T-helper 17 cell (primary cell): ENCODE data around the gene TMEM253. TPM values are rescaled to one million over a fixed set of nuclear protein-coding genes. Genes with fewer than 3 reads are reported as not detected.

ENCODE experiments used
- ATAC-seq: fragments of 150-1000 bp; cut with Tn5 transposase; 2 replicates; pipeline ENCODE4 v1.10.0; 2021; ENCODE audit warnings: mild to moderate bottlenecking, moderate library complexity
- DNase-seq, 3 donors: peaks; one replicate each; pipeline versions ENCODE4 v3.0.0 to v3.0.0-alpha.2; 2020 to 2021
- H3K9me3 ChIP-seq: one replicate; pipeline ENCODE4 v1.7.0; 2013; ENCODE audit warnings: low read length, mild to moderate bottlenecking; ENCODE audit not compliant: control insufficient read depth, poor library complexity, severe bottlenecking
- H3K27ac Mint-ChIP-seq: one replicate; pipeline ENCODE4 v1.8.0; 2022; ENCODE audit warnings: mild to moderate bottlenecking, moderate library complexity, mixed read lengths
- H3K27me3 Mint-ChIP-seq: one replicate; pipeline ENCODE4 v1.8.0; 2022; ENCODE audit warnings: mixed read lengths
- H3K36me3 Mint-ChIP-seq: one replicate; pipeline ENCODE4 v1.8.0; 2022; ENCODE audit warnings: low read depth, mixed read lengths
- H3K4me1 Mint-ChIP-seq: one replicate; pipeline ENCODE4 v1.8.0; 2022; ENCODE audit warnings: mild to moderate bottlenecking, mixed read lengths
- H3K4me3 Mint-ChIP-seq: one replicate; pipeline ENCODE4 v1.8.0; 2022; ENCODE audit warnings: mild to moderate bottlenecking, moderate library complexity, mixed read lengths
- total RNA-seq, 4 donors: library from RNA in 2 of 4; stranded (reverse) in 2 of 4; gene quantifications; one replicate each; pipeline ENCODE4 v1.2.3 and lab custom pipeline; 2022 to 2026

TMEM253 gene
- total RNA-seq (1 to 10 TPM in 1 of 2 donors, not detected in 1; 1.3 TPM), total RNA-seq (lab: John Stamatoyannopoulos, UW) (0.23 to 2.0 reads per million in 2 donors)

- ATAC-seq, result no peak
- H3K4me3 Mint-ChIP-seq, result peak within 1 kb of the TSS; percentile 64
- DNase-seq, result no peak
- H3K27me3 Mint-ChIP-seq, result no peaks in the 10 kb centered on the region
- peak within 1 kb of the TSS; percentile 81 for H3K27ac Mint-ChIP-seq
- H3K36me3 Mint-ChIP-seq, result no peaks in the 10 kb centered on the region
- peaks cover 22% of the 10 kb centered on the region for H3K4me1 Mint-ChIP-seq
- H3K9me3 ChIP-seq, result no peaks in the 10 kb centered on the region
Observed at GRCh38 chr14:21100931-21101330, at the start of gene TMEM253. Gene TMEM253, plus strand, starts transcription at chr14:21101066. Its CDS starts 278 bp downstream, at chr14:21101344.

- H3K9me3 ChIP-seq, result no peaks in the 10 kb centered on the region
- ATAC-seq (no peak), DNase-seq (no peak)
- peaks cover 13% of the 10 kb centered on the region for H3K4me1 Mint-ChIP-seq
- peaks cover 34% of the 10 kb centered on the region for H3K27me3 Mint-ChIP-seq
- H3K36me3 Mint-ChIP-seq, result peaks cover 2% of the 10 kb centered on the region
- H3K4me3 Mint-ChIP-seq, result no peak overlapping the region
- H3K27ac Mint-ChIP-seq, result peak overlapping the region; percentile 77
Observed at GRCh38 chr14:21053184-21054122, 47.4 kb upstream of the TMEM253 start.

- peaks cover 2% of the 10 kb centered on the region for H3K36me3 Mint-ChIP-seq
- peaks cover 13% of the 10 kb centered on the region for H3K4me1 Mint-ChIP-seq
- no peaks in the 10 kb centered on the region for H3K9me3 ChIP-seq
- H3K4me3 Mint-ChIP-seq, result no peak overlapping the region
- DNase-seq (no peak), ATAC-seq (no peak)
- no peak overlapping the region for H3K27ac Mint-ChIP-seq
- H3K27me3 Mint-ChIP-seq, result peaks cover 35% of the 10 kb centered on the region
Observed at GRCh38 chr14:21054123-21054767, 46.6 kb upstream of the TMEM253 start.

- Mint-ChIP-seq H3K27me3 (peaks cover 34% of the 10 kb centered on the region), H3K4me3 (no peak overlapping the region), H3K27ac (no peak overlapping the region), H3K36me3 (peaks cover 2% of the 10 kb centered on the region), H3K4me1 (peaks cover 14% of the 10 kb centered on the region)
- DNase-seq (no peak), ATAC-seq (no peak)
- no peaks in the 10 kb centered on the region for H3K9me3 ChIP-seq
Observed at GRCh38 chr14:21054768-21055145, 46.1 kb upstream of the TMEM253 start.

- no peak overlapping the region for H3K27ac Mint-ChIP-seq
- ATAC-seq (no peak), DNase-seq (no peak)
- no peaks in the 10 kb centered on the region for H3K9me3 ChIP-seq
- H3K27me3 Mint-ChIP-seq, result peaks cover 36% of the 10 kb centered on the region
- no peak overlapping the region for H3K4me3 Mint-ChIP-seq
- peaks cover 6% of the 10 kb centered on the region for H3K36me3 Mint-ChIP-seq
- peaks cover 15% of the 10 kb centered on the region for H3K4me1 Mint-ChIP-seq
Observed at GRCh38 chr14:21055432-21056117, 45.3 kb upstream of the TMEM253 start.

GRCh38 chr14:21056520-21057163 is 44.2 kb upstream of the TMEM253 start:
- peaks cover 10% of the 10 kb centered on the region for H3K36me3 Mint-ChIP-seq
- H3K9me3 ChIP-seq, result no peaks in the 10 kb centered on the region
- DNase-seq (no peak), ATAC-seq (no peak)
- peaks cover 15% of the 10 kb centered on the region for H3K4me1 Mint-ChIP-seq
- no peak overlapping the region for H3K27ac Mint-ChIP-seq
- H3K4me3 Mint-ChIP-seq, result no peak overlapping the region
- H3K27me3 Mint-ChIP-seq, result peaks cover 45% of the 10 kb centered on the region

- DNase-seq, result no peak
- H3K4me1 Mint-ChIP-seq, result peaks cover 9% of the 10 kb centered on the region
- H3K9me3 ChIP-seq, result no peaks in the 10 kb centered on the region
- no peak within 1 kb of the TSS for H3K4me3 Mint-ChIP-seq
- peaks cover 8% of the 10 kb centered on the region for H3K36me3 Mint-ChIP-seq
- ATAC-seq, result no peak
- H3K27me3 Mint-ChIP-seq, result peaks cover 43% of the 10 kb centered on the region
- H3K27ac Mint-ChIP-seq, result peak within 1 kb of the TSS; percentile 14
Observed at GRCh38 chr14:21057803-21058675, 42.8 kb upstream of the TMEM253 start, which contains the start of gene RNASE8. Gene RNASE8, plus strand, starts transcription at chr14:21057822. Its CDS starts 71 bp downstream, at chr14:21057893.

GRCh38 chr14:21058903-21059302 is 42.0 kb upstream of the TMEM253 start:
- no peak for DNase-seq
- H3K4me1 Mint-ChIP-seq, result peaks cover 8% of the 10 kb centered on the region
- peaks cover 8% of the 10 kb centered on the region for H3K36me3 Mint-ChIP-seq
- H3K9me3 ChIP-seq, result no peaks in the 10 kb centered on the region
- no peak for ATAC-seq
- peak overlapping the region; percentile 14 for H3K27ac Mint-ChIP-seq
- H3K4me3 Mint-ChIP-seq, result no peak overlapping the region
- H3K27me3 Mint-ChIP-seq, result peaks cover 52% of the 10 kb centered on the region

- ATAC-seq (no peak), DNase-seq (no peak)
- H3K27me3 Mint-ChIP-seq, result peaks cover 59% of the 10 kb centered on the region
- peak overlapping the region; percentile 19 for H3K27ac Mint-ChIP-seq
- peaks cover 8% of the 10 kb centered on the region for H3K36me3 Mint-ChIP-seq
- H3K9me3 ChIP-seq, result no peaks in the 10 kb centered on the region
- H3K4me3 Mint-ChIP-seq, result no peak overlapping the region
- peaks cover 4% of the 10 kb centered on the region for H3K4me1 Mint-ChIP-seq
Observed at GRCh38 chr14:21059842-21060613, 40.8 kb upstream of the TMEM253 start.

GRCh38 chr14:21060614-21061346 is 40.1 kb upstream of the TMEM253 start:
- Mint-ChIP-seq H3K27ac (peak overlapping the region; percentile 19), H3K4me1 (peaks cover 4% of the 10 kb centered on the region), H3K4me3 (no peak overlapping the region), H3K27me3 (peaks cover 67% of the 10 kb centered on the region), H3K36me3 (peaks cover 10% of the 10 kb centered on the region)
- H3K9me3 ChIP-seq, result no peaks in the 10 kb centered on the region
- DNase-seq, result no peak
- ATAC-seq, result no peak

GRCh38 chr14:21061347-21061668 is 39.6 kb upstream of the TMEM253 start:
- Mint-ChIP-seq H3K36me3 (peaks cover 10% of the 10 kb centered on the region), H3K27ac (no peak overlapping the region), H3K4me3 (no peak overlapping the region), H3K4me1 (peaks cover 4% of the 10 kb centered on the region), H3K27me3 (peaks cover 72% of the 10 kb centered on the region)
- DNase-seq (no peak), ATAC-seq (no peak)
- H3K9me3 ChIP-seq, result no peaks in the 10 kb centered on the region
